EL (cell line): ENCODE results near the gene DAB2IP.
"Not testable (repeated sequence)": the region's sequence is repeated elsewhere in the genome, so short reads cannot be mapped to it uniquely, and the experiment has no call there.

ENCODE experiments used
- DNase-seq: peaks from one replicate; pipeline ENCODE4 v3.0.0-alpha.2; 2016

The DAB2IP gene

DNA sequence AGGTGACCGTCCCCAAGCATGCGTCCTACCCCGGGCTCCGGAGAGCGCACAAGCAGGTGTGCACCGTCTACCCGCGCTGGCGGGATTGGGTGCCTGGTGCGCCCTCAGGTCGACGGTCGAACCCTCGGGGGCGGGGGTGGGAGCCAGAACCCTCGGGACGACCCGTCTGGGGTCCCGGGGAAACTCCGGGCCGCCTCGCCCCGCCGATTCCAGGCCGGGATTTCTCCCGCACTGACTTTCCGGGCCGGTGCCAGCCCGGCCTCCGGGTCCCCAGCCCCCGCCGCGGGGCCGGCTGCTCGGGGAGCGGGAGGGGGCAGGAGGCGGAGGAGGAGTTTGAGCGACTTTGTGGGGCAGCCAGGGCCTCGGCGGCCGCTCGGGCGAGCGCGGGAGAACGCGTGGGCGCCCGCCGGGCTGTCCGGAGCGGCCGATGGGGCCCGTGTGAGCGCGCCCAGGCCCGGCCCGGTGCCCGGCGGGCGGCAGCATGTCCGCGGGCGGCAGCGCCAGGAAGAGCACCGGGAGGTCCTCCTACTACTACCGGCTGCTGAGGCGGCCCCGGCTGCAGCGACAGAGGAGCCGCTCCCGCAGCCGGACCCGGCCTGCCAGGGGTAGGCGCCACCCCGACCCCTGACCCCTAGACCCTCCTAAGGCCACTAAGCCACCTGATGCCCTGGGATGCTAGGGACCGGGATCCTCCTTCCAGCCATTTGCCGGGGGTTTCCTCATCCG is at the start of gene DAB2IP:
DAB2IP (plus strand) TSS at position 340 of the 726 bp plus-strand sequence; CDS start at position 482, 142 bp downstream.
- DNase-seq = peak; percentile 52

GRCh38 chr9:121603028-121603427 is 48.4 kb upstream of the DAB2IP start:
- no peak for DNase-seq

DNA sequence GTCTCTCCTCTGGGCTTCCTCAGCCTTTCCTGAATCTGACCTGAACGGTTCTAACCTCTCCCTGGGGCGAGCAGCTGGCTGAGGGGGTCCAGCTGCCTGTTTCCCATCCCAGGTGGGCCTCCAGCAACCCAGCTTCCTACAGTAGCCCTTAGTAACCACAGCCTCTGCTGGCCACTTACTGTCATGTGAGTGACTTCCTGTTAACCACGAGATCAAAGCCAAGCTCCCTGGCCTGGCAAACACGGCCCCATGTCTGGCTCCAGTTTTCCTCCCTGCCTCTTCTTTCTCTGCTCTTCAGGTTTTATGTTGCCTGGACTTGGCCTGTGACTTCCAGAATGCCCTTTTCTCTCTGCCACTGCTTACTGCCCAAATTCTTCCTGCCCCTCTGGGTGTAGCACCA is 47.2 kb upstream of the DAB2IP start:
- DNase-seq = peak; percentile 18

DNA sequence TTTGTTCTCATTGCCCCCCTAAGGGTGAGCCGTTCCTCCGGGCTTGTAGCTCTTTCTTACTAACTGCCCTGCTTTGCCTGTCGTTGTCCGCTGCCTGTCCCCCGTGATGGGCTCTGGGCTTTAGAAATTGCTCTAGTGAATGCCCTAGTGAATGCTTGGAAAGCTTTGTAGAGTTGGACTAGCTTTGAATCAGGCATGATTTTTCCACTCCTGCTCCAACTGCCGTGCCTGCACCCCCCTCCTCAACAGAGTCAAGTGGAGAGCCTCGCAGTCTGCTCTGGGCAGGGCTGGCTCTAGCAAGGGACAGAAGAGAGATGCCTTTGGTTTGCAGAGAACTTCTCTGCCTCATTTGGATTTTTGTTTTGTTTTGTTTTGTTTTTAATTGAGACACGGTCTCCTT is 46.8 kb upstream of the DAB2IP start:
- DNase-seq = no peak

GRCh38 chr9:121607434-121608167 is 43.8 kb upstream of the DAB2IP start:
- DNase-seq = peak; percentile 61

DNA sequence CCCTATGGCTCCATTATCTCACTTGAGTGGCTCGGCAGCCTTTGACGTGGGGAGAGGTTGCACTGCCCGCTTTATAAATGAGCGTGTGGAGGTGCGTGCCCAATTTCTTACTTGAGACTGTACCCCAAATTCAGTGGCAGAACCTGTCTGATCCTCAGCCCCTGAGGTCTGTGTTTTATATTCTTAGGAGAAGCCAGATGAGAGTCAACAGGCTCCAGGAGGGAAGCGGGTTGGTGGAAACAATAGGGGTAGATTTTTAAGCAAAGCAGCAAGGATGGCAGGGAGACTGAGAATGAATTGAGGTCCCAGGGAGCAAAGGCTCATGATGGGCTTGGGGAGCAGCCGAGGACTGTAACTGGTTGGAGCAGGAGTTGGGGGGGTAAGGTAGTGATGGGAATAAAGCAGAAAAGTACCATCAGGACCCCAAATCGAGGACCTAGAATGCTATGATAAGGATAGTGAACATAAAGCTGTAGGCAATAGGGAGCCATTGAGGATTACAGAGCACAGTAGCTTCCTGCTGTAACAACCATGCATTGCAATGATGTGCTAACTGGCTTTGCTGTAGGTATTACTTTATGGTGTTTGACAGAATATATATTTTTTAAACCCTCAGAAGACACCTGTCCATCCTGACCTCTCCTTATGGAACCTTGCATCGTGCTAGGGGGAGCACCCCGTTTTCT is 43.1 kb upstream of the DAB2IP start:
- no peak for DNase-seq

- peak; percentile 44 for DNase-seq
Observed at GRCh38 chr9:121609822-121610637, 41.4 kb upstream of the DAB2IP start.

- DNase-seq = no peak
Observed at GRCh38 chr9:121610638-121610953, 40.8 kb upstream of the DAB2IP start.

- no peak for DNase-seq
Observed at GRCh38 chr9:121612511-121612998, 38.9 kb upstream of the DAB2IP start.

DNA sequence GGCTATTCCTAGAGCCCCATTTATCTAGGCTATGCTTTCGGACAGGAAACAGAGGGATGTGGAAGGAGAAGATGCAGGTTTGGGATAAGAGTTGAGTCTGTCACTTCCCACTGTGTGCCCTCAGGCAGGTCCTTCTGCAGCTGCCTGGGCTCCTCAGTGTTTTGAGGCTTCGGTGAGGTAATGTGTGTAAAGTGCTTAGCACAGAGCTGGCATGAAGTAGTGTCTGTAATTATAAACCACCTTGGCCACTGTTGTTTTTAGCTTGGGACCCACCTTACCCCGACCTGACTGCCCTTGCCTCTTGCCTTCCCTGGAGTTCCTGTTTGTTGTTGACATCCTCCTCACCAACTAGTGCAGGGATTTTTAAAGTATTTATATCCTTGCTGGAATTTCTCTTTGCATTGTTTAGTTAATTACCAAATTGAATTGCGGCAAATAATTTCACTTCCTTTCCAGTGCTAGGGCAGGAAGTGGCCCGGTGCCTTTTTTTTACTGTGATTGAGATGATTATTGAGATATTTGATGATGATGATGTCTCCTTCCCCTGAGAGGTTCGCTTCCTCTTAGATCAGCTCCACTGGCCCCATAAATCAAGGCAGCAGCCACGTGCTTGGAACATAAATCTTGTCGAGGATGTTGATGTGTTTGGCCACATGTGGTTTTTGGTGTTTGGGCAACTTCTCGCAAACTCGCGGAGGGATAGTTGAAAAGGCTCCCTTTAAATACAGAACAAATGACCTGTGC is 38.3 kb upstream of the DAB2IP start:
- DNase-seq = no peak

GRCh38 chr9:121616123-121616755 is 35.2 kb upstream of the DAB2IP start:
- no peak for DNase-seq

DNA sequence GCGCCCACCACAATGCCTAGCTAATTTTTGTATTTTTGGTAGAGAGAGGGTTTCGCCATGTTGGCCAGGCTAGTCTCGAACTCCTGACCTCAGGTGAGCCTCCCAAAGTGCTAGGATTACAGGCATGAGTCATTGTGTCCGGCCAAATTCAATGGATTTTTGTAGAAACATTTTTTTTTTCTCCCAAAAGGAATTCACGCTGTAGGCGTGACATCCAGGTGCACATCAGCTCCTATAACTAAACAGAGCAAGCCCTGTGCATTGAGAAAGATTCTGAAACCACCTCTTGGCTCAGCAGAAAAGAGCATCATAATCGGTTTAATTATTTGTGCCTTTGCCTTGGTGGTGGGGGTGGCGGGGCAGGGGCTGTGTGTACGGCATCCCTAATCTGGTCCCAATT is 32.9 kb upstream of the DAB2IP start:
- no peak for DNase-seq

- not testable (repeated sequence) for DNase-seq
Observed at GRCh38 chr9:121618910-121619309, 32.5 kb upstream of the DAB2IP start.

DNA sequence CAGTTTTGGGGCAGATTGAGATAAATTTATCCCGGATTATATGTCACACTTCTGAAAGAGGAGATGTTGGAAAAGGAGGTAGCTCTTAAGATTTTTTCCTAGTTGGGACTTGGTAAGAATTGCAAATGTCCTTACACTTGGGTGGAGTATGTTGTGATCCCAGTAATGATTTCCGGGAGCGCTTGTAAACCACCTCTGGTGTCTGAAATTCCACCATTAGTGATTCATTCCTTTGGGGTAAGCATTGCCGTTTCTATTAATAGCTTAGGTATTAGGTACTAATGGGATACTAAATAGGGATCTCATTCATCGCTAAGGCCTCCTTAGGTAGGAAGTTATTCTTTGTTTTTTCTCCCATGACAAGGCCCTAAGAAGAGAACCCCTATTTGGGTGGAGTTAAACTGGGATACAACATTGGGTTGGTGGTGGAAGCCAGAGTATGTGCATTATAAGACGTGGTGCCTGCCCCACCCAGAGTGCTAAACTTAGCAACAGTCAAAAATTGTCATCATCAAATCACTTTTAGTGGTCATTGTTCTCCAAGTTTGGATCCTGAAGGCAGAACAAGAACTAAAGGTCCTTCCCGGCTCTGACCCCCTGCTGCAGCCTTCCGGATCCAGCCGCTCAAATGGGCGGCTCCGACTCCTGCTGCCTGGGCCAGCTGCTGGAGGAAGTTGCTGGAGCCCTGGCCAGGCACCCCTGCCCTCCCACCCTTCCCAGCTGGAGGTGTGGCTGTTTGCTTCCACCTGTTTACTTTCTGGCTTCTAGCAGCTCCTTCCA is 31.7 kb upstream of the DAB2IP start:
- no peak for DNase-seq

DNA sequence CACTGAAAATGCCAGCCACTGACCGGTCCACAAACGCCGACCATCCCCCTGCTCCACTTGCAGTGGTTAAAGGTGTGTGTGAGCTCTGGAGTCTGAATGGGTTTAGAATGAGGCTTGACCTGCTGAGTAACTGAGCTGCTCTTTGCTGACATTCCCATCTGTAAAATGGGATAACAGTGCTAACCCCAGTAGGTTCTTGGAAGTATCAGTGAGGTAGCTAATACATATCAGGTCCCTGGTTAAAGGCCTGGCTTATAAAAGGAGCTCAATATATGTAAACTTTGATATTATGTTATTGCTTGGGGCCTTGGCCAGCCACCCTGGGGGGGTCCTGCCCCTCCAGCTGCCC is 31.1 kb upstream of the DAB2IP start:
- DNase-seq = no peak

GRCh38 chr9:121620777-121621449 is 30.5 kb upstream of the DAB2IP start:
- peak; percentile 50 for DNase-seq

DNA sequence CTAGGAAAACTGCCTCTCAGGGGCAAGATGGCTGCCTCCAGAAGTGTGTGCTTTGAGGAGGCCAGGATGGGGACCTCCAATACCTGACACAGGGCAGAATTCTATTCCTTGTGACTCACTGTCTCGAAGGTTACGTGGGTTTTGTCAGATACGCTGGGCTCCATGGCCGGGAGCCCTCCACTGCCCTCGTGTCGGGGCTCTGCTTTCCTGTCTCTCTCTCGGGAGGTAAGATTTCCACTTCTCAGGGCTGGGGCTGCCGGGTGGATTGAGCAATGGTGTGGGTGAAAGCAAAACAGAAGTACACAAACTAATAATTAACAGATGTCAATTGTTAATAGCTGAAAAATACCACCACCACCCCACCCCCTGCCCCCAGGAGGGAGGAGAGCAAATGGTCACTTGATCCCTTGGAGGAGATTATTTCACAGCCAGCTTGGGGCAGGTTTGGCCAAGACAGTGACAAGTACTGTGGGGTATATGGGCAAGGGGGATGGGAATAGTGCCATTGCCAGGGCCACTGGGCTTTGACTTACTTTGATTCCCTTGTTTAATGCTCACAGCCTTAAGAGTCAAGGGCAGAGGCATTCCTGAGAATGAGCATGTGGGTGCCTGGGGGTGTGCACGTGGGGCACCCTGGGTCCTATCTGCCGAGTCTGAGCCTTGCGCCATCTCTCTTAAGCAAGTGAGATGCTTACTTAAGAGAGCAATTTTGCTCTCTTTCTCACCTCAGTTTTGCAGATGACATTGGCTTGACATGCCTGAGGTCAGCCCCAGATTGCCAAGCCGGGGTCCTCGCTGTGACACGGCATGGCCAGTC is 28.8 kb upstream of the DAB2IP start:
- no peak for DNase-seq

GRCh38 chr9:121623430-121623829 is 28.0 kb upstream of the DAB2IP start:
- DNase-seq = not testable (repeated sequence)

DNA sequence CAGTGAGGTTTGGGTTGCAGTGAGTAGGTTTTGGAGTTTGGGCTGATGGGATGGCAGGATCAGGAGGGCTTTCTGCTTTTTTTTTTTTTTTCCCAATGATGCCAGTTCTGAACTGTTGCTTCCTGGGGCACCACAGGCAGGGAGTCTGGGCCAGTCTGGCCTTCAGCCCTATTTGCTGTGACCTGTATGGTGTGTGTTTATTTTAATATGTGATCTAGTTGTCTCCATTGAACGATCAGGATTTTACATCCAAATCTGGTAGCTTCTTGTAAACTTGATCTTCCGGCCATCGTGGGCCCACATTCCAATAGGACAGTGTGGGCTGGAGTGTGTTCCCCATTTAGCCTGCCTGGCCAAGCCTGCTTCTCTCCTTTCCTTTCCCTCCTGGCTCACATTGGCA is 25.8 kb upstream of the DAB2IP start:
- no peak for DNase-seq
